Thyroid gland (tissue), 4 donors: ENCODE data around the gene WFDC2.

ENCODE experiments used
- POLR2A ChIP-seq, 2 donors: fragments of 450-650 bp; IDR thresholded peaks; one replicate each; pipeline ENCODE4 v1.6.1; 2017; ENCODE audit warnings: antibody characterized with exemption in 2 of 2, mild to moderate bottlenecking in 2 of 2, moderate library complexity in 1 of 2
- TF ChIP-seq, protein P1 (sequence below), 6 experiments: fragments of 200-600 bp in 3 of 6; fragments of 450-650 bp in 3 of 6; sonication (generic) in 3 of 6; IDR thresholded peaks; one replicate each; pipeline ENCODE4 v1.5.1; 2016 to 2019; ENCODE audit warnings: antibody characterized with exemption in 6 of 6, mild to moderate bottlenecking in 2 of 6, inconsistent platforms in 1 of 6, moderate library complexity in 1 of 6

DNA sequence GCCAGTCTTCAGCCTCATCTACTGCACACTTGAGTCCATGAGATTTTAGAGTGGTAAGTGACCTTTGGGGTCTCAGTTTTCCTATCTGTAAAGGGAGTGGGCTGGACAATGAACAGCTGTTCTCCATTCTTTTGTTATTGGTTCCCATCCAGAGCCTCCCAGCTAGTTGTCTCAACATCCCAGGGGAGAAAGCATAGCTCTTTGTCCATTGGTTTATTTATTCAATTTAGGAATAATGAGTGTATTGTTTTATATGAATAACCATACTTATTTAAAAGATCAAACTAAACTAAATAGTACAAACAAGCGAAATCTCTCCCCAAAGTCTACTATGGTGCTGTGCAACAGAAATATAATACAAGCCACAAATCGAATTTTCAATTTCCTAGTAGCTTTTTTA is 39.9 kb upstream of the WFDC2 start:
- TF ChIP-seq, protein P1, sequence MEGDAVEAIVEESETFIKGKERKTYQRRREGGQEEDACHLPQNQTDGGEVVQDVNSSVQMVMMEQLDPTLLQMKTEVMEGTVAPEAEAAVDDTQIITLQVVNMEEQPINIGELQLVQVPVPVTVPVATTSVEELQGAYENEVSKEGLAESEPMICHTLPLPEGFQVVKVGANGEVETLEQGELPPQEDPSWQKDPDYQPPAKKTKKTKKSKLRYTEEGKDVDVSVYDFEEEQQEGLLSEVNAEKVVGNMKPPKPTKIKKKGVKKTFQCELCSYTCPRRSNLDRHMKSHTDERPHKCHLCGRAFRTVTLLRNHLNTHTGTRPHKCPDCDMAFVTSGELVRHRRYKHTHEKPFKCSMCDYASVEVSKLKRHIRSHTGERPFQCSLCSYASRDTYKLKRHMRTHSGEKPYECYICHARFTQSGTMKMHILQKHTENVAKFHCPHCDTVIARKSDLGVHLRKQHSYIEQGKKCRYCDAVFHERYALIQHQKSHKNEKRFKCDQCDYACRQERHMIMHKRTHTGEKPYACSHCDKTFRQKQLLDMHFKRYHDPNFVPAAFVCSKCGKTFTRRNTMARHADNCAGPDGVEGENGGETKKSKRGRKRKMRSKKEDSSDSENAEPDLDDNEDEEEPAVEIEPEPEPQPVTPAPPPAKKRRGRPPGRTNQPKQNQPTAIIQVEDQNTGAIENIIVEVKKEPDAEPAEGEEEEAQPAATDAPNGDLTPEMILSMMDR (IDR thresholded peaks at IDR 0.05) = no peak
- no peak for TF ChIP-seq POLR2A (IDR thresholded peaks at IDR 0.05)
